ENCODE data around the gene NEURL1.

DNA sequence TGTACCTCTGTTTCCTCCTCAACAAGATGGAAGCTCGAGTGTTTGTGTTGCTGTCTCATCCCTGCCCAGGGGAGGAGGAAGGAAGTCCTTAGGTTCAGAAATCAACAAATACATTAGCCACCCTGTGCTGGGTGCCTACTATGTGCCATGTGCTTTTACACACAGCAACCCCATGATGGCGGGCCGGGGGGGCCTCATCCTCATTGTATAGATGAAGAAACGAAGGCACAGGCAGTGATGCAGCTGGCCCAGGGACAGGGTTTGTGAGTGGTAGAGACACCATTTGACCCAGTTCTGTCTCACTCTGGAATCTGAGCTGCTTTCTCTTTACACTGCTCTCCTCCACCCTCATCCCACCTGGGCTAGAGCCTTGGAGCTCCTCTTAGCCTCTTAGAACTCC is 39.5 kb upstream of the NEURL1 start:
- TF ChIP-seq, protein P1, sequence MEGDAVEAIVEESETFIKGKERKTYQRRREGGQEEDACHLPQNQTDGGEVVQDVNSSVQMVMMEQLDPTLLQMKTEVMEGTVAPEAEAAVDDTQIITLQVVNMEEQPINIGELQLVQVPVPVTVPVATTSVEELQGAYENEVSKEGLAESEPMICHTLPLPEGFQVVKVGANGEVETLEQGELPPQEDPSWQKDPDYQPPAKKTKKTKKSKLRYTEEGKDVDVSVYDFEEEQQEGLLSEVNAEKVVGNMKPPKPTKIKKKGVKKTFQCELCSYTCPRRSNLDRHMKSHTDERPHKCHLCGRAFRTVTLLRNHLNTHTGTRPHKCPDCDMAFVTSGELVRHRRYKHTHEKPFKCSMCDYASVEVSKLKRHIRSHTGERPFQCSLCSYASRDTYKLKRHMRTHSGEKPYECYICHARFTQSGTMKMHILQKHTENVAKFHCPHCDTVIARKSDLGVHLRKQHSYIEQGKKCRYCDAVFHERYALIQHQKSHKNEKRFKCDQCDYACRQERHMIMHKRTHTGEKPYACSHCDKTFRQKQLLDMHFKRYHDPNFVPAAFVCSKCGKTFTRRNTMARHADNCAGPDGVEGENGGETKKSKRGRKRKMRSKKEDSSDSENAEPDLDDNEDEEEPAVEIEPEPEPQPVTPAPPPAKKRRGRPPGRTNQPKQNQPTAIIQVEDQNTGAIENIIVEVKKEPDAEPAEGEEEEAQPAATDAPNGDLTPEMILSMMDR (IDR thresholded peaks at IDR 0.05) = no peak
- TF ChIP-seq TCF7L2 (IDR thresholded peaks at IDR 0.05; ENCODE audit: low read depth, low read length) (no peak), SIN3A (IDR thresholded peaks at IDR 0.05; ENCODE audit: borderline replicate concordance, insufficient read depth, low read depth, low read length) (no peak)
